Hepatic stellate cell (primary cell): ENCODE results near the gene NCAPH2.
A peak's percentile ranks its signal among the peaks of the same experiment; 100 is the strongest.
"Not testable (repeated sequence)": the region's sequence is repeated elsewhere in the genome, so short reads cannot be mapped to it uniquely, and the experiment has no call there.

Experiments
- DNase-seq: peaks from one replicate; pipeline ENCODE4 v3.0.0; 2011; ENCODE audit warnings: low spot score

The NCAPH2 gene

DNA sequence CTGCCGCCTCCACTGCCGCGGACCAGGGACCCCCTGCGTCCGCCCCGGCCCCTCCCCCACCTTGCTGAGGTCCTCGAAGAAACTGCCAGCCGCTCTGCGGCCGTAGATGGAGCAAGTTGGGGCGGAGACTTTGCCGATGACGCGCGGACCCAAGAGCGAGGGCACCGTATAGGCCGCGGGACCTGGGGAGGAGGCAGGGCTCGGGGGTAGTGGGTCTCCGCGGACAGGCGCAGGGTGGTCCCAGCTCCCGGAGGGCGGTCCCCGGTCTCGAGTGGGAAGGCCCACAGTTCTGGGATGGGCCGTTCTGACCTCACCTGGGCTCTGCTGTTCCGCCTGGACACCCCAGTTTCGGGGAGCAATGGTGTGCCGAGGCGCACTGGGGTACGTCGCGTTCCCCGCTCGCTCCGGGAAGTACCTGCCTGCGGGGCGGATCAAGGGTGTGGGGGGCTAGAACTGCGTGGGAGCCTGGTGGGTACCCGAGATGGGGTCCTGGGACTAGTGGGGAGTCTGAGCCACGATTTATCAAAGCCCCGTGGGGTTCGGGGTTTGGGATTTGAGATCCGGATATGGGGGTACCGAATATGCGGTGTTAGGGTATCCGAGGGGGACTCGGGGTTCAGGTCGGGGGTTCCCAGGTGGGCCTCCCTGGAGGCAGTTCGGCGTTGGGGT, 23.0 kb downstream of the NCAPH2 start:
- DNase-seq: peak; percentile 77

DNA sequence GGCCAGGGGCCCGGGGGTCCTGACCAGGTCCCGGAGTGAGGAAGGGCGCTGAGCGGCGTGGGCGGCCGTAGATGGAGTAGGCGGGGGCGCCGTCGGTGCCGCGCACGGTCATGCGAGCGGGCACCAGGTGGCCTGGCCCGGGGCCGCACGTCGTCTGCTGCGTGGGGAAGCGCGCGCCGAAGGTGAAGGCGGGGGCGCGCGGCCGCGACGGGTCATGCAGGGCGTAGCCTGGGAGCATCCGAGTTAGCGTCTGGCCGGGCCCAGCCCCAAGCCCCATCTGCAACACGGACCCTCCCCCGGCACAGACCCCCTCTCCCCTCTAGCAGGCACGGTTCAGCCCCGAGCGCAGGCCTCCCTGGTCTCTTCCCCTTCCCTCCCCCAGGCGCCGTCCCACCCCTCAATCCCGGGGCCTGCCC, 23.5 kb downstream of the NCAPH2 start:
- DNase-seq: no peak

DNA sequence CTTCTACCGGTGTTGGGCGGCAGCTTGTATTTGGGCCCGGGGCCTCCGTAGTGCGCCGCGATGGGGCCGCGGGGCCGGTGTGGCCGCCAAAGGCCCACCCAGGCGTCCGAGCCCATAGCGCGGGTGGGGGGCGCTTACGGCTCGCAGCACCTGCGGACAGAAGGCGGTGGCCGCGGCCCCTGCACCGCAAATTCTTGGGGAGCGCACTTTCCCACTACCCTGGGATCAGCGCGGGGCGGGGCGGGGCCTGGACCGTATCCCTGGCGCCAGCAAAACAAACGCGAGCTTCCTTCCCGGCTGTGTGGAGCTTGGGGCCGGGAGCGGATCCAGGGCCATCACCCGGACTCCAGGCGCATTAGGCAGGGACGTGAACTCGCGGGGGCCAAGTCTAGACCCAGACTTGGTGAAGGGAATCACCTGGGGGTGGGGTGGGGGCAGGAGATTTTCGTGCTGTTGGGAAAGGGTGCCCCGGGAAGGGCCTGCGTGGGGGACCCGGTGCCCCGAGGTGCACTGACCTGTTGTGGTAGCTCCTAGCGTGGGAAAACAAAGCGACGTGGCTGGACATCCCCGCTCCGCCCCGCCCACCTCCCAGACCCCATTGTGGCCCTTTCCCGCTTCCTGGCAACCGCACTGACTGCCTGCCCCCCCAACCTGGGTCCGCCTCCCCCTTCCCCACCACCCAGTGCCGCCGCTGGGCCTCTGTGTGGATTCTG, 24.1 kb downstream of the NCAPH2 start:
- DNase-seq: peak; percentile 88

DNA sequence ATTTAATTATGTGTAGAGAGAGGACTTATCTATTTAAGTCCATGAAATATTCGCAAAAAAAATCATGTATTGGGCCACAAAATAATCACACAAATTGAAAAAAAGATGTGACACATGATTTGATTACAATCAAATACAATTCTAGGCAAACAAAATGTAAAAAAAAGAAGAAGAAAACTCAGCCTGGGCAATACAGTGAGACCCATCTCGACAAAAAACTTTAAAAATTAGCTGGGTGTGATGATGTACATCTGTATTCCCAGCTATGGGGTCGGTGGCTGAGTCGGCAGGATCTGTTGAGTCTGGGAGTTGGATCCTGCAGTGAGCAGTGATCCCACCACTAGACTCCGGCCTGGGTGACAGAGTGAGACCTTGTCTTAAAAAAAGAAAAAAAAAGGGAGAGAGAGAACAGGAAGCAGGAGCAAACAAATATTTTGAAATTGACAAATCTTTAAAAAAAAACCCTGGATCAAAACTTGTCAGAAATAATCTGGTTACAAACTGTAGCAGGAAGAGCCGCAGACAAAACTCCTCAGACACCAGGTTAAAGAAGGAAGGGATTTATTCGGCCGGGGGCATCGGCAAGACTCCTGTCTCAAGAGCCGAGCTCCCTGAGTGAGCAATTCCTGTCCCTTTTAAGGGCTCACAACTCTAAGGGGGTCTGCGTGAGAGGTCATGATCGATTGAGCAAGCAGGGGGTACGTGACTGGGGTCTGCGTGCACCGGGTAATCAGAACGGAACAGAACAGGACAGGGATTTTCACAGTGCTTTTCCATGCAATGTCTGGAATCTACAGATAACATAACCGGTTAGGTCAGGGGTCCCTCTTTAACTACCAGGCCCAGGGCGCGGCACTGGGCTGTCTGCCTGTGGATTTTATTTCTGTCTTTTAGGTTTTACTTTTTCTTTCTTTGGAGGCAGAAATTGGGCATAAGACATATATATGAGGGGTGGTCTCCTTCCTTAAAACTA, 25.1 kb downstream of the NCAPH2 start:
- no peak for DNase-seq

DNA sequence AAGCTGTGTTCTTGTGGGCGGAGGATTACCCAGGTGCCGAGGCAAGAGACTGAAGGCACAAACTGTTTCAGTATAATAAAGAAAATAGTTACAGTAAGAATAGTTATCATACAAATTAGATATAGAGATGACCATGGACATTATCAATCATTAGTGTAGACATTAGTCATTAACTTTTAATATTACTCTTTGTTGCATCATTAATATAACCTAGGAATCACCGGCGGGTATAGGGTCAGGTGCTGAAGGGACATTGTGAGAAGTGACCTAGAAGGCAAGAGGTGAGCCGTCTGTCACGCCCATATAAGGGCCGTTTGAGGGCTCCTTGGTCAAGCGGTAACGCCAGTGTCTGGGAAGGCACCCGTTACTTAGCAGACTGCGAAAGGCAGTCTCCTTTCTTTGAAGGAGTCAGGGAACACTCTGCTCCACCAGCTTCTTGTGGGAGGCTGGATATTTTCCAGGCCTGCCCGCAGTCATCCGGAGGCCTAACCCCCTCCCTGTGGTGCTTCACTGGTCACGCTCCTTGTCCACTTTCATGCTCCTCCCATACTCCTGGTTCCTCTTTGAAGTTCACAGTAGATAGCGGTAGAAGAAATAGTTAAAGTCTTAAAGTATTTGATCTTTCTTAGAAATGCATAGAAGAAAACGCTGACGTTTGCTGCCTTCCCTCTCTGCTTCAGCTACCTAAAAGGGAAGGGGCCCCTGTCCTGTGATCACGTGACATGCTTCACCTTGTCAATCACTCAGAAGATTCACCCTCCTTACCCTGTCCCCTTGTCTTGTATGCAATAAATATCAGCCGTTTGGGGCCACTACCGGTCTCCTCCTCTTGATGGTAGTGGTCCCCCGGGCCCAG, 26.1 kb downstream of the NCAPH2 start:
- DNase-seq: not testable (repeated sequence)

DNA sequence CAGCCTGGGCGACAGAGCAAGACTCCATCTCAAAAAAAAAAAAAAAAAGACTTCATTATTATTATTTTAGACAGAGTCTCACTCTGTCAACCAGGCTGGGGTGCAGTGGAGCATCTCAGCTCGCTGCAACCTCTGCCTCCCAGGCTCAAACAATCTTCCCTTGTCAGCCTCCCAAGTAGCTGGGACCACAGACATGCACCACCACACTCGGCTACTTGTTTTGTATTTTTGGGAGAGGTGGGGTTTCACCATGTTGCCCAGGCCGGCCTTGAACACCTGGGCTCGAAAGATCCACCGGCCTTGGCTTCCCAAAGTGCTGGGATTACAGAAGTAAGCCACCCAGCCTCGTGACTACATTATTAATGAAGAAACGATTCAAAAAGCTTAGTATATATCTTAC, 27.1 kb downstream of the NCAPH2 start:
- DNase-seq: no peak

DNA sequence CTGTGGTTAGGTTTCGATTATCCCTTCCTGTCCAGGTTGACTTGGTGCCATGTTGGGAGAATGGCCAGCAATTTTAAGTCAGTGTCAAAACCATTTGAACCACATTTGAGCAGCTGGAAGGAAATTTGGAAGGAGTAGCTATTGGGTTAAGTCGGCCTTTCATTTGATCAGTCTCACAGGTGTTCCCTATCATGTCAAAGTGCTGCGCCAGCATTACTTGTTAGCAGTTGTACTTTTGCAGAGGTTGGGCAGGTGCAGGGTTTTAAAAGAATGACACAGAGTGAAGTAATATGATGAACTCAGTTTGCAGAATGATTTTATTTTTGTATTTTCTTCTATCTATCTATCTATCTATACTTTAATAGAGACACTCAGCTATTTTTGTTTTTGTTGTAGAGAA, 28.2 kb downstream of the NCAPH2 start:
- DNase-seq: no peak

DNA sequence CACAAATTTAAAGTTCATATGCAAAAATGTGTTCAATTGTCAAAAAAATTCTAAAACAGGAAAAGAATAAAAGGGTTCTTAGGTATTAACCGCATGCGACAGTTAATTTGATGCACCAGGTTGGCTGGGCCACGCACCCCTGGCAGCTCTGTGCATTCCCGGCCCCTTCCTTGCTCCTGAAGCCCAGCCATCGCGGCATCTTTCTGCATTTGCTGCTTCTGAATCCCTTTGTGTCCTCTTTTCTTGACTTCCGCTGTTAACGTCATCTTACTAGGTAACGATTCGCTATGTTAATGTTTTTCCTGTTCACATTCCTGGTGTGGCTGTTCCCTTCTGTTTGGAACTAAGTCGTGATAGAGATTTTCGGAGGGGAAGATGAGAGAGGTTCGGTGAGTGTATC, 29.7 kb downstream of the NCAPH2 start:
- DNase-seq: no peak

DNA sequence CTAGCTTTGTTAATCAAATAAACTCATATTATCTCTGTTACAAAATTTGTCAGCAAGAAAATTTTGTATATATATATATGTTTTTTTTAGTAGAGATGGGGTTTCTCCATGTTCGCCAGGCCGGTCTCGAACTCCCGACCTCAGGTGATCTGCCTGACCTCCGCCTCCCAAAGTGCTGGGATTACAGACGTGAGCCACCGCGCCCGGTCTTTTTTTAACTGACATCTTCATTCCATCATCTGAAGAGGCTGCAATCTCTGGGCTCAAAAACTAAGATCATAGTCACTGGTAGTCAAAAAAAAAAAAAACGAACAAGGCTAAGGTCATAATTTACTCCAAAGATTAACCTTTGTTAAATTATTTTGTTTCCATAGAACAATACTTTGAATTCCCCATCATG, 32.4 kb downstream of the NCAPH2 start:
- DNase-seq: no peak

DNA sequence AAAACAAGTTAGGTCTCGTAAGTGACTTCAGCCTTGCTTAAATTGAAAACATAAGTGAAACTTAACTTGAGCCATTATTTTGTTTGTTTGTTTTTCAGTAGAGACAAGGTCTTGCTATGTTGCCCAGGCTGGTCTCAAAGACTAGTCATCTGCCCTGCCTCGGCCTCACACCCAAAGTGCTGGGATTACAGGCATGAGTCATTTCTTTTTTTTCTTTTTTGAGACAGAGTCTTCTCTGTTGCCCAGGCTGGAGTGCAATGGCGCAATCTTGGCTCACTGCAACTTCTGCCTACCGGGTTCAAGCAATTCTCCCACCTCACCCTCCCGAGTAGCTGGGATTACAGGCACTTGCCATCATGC, 33.6 kb downstream of the NCAPH2 start:
- not testable (repeated sequence) for DNase-seq

DNA sequence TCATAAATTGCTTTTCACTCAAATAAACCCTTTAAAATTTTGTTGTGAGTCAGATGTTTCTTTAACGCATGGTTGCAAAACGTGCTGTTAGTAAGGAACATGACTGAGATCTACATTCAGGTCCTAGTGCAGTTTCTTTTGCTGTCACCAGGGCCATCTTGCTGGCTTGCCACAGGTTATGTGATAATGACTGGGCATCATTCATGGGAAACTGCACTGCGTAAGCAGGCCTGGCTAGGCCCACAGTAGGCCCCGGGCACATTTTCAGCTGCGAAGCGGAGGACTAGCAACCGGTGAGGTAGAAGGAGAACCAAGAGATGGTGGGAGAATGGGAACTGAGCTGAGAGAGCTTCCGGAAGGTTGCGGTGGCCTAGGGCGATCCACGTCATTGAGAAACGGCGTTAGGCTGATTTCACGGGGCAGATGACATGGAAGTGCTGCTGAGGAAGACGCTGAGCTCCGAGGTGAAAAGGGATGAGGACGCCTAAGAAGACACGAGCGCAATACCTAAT, 34.4 kb downstream of the NCAPH2 start:
- DNase-seq: no peak

DNA sequence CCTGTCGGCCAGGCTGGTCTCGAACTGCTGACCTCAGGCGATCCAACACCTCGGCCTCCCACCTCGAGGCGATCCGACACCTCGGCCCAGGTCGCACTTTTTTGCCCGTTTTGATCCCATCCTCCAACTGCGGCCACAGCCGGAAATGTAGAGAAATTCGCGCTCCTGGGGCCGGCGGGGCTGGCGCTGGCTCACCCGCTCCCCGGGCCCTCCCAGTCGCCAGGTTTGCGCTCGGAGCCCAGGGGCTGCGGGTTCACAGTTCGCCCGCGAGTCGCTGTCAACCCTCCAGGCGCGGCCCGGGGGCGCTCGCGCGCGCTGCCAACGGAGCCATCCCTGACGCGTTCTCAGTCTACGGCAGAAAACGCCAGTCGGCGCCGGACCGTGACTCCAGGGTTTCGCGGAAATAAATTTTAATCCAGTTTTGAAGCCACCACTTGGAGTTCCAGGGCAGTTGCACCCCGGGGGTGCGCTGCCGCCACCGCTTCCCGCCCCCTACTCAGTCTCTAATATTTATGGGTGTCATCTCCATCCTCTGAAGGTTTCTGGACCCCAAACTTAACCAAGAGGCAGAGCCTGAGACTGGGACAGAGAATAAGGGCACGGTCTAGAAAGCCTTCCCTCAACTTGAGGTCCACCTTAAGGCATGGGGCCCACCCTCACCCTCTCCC, 36.2 kb downstream of the NCAPH2 start:
- peak; percentile 88 for DNase-seq

DNA sequence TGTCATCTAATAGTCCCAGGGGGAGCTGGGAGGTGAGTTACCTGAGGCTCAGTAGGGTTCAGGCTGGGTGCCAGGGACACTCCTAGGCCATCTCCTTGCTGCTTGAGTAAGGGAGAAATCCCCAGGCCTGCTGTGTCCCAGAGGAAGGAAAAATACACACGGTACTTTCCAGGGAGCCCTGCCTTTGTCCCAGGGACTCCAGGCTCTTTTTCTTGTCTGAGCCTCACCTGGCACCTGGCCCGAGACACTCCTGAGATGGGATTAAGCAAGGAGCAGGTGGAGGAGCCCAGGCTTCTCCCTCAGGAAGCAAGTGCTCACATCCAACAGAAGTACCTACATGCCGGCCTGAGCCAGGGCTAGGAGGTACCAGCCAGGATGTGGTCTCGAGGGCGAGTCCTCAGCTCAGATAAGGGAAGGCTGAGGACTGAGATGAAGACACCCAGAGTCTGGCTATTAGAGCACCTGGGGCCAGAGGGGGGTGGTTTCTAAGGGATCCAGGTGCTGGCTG, 36.8 kb downstream of the NCAPH2 start:
- no peak for DNase-seq

DNA sequence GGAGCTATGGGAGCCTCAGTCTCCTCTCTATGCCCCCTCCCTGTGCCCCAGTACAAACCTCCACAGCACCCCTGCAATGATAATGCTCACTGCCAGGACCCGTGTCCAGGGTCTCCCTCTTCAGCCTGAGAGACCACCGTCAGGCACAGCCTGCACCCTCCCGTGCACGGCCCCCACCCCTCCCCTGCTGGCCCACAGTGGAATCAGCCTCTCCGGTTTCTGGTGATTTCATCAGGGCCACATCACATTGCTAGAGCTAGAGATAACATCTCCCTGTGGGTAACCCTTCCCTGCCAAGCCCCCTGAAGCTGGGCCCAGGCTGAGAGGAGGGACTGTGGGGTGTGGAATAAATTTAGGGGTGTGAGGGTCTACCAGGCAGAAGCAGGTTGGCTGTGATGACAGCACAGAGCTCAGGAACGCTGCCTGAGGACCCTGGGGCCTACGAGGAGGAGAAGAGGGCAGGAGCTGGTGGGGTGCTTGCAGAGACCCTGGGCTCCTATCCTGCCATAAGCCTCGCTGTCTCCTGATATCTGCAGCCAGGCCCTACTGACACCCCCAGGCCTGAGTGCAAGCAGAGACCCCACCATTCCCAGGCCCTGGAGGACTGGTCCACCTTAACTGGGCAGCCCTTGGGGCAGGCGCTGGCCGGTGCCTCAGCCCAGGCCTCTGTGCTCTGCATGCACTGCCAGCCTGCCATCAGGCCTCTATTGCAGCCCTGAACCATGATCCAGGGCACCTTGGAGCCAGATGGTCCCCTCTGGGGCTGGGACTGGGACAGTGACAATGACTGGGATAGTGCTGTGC, 37.7 kb downstream of the NCAPH2 start, which contains the start of gene KLHDC7B:
Gene KLHDC7B, plus strand, starts transcription at position 378 of the 804 bp plus-strand sequence. Its CDS starts 345 bp downstream, at position 723.
- no peak for DNase-seq

DNA sequence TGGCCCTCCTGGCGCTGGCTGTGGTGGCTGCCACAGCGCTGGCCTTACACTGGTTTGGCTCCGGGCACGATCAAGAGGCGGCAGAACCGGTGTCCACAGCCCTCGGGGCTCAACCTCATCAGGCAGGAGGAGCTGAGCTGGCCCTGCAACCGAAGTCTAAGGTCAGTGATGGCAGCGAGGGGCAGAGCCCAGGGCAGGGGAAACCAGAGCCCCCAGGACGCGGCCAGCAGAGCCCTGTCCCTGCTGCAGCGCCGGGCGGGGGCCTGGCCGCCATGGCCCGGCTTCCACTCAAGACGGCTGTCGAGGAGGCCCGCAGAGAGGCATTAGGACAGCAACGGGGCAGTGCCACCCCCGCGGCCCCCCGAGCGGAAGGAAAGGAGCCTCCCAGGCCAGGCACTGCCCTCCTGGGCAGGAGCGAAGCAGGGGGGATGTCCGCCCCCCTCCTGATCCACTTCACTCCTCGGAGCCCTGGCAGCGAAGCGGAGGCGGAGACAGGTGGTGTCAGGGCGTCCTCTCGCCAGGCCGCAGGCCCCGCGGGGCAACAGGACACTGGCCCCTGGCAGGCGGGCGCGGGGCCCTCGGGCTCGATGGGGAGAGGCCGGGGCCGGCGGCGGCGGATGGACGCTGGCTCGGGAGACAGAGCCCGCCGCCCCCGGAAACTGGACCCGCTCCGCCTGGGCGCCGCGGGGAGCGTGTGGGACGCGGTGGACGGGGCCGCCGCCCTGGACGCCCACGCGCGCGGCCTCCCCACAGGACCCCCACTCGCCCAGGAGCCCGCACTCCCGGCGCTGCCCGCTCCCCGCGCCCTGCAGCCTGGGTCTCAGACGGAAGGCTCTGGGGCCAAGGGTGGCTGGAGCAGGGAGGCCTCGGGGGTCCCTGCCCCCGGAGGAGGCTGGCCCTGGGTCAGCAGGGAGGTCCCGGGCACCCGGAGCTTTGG, 38.6 kb downstream of the NCAPH2 start:
- DNase-seq: no peak

DNA sequence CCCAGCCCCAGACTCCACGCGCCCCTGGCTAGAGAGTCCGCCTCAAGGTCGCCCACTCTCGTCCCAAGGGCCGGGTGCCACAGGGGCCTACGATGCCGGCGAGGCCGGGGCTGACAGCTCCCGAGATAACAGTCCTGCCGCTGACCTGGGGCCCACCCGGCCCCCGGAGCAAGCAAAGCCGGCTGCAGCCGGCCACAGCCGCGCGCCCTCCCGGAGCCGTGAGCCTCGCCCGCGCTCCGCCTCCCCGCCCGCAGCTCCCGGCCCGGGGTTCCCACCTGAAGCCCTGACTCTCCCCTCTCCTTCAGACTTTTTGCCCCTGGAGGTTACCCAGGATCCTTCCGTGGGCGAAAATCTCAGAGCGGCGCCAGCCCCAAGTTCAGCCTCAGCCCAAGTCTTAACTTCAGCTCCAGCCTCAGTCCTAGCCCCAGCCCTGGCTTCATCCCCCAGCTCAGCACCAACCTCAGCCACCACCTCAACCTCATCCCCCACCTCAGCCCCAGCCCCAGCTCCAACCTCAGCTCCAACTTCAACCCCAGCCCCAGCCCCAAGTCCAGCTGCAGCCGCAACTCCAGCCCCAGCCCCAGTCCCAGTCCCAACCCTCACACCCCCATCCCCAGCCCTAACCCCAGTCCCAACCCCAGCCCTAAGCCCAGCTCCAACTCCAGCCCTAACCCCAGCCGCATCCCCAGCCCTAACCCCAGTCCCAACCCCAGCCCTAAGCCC, 39.4 kb downstream of the NCAPH2 start:
- no peak for DNase-seq

DNA sequence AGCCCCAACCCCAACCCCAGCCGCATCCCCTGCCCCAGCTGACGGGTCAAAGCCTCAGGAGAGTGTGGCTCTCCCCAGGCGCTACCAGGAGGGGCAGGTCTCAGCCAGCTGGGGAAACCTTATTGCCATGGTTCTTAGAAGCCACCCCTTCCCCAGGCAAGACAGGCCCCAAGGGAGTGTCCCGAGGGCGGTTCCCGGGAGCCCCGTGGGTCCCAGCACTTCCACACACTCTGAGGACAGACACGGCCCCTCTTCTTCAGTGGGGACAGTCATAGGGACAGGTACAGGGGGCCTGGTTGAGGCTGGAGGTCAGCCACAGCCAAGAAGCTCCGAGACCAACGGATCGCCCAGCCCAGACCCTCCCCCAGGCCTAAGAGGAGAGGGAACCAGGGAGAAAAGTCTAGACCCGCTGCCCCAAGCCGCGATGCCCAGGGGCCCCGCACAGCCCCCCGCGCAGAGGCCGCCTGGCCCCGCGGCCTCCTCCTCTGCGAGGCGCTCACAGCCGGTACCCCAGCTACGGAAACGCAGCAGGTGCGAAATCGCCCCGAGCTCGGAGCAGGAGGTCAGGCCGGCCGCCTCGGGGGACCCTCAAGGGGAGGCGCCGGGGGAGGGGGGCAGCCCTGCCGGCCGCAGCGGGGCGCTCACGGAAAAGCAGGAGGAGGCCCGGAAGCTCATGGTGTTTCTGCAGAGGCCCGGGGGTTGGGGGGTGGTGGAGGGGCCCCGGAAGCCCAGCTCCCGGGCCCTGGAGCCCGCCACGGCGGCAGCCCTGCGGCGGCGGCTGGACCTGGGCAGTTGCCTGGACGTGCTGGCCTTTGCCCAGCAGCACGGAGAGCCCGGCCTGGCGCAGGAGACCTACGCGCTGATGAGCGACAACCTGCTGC, 40.3 kb downstream of the NCAPH2 start:
- no peak for DNase-seq
